HG03457 (cell line): ENCODE data around the gene SLC2A5.

Experiments
- ATAC-seq: cut with Tn5 transposase; IDR thresholded peaks from one replicate; pipeline ENCODE4 v1.9.1; 2021; ENCODE audit warnings: moderate number of reproducible peaks; ENCODE audit not compliant: unreplicated experiment

Gene SLC2A5

GRCh38 chr1:9062846-9063245 is 6.6 kb downstream of the SLC2A5 start:
- ATAC-seq = no peak

DNA sequence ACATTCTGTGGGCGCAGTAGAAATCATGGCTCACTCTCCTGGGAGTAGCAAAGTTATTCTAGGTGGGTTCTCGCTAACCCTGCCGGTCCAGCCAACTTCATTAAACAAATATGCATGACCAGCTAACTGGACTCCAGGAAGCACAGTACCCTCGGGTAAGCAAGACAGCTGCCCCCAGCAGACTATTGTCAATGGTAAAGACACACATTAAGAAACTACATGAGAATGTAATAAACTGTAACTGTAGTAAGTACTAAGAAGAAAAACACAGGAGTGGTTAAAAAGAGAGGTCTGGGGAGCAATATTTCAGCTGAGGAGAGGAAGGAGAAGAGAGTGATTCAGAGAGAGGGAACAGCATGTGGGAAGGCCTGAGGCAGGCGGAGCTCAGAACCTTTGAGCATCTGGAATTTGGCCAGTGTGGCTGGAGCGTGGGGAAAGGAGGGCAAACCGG is 7.4 kb downstream of the SLC2A5 start:
- ATAC-seq = no peak

- no peak for ATAC-seq
Observed at GRCh38 chr1:9061252-9061960, 8.0 kb downstream of the SLC2A5 start.

- ATAC-seq = no peak
Observed at GRCh38 chr1:9059891-9060744, 9.3 kb downstream of the SLC2A5 start.

DNA sequence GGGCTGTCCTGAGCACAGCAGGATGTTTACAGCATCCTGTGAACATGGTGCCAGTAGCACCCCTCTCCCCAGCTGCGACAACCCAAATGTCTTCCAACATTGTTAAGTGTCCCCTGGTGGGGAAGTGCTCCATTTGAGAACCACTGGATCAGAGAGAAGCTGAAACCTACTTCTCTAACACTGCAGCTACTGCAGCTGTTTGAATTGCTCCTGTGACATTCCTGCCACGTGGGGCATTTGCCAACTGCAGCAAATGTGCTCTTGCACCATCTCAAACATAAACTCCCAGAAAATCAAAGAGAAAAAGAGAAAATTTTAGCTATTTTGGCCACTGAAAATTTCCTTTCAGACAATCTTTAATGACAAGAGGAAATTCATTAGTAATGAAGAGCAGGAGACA is 11.0 kb downstream of the SLC2A5 start:
- ATAC-seq = no peak

GRCh38 chr1:9057851-9058250 is 11.6 kb downstream of the SLC2A5 start:
- no peak for ATAC-seq

DNA sequence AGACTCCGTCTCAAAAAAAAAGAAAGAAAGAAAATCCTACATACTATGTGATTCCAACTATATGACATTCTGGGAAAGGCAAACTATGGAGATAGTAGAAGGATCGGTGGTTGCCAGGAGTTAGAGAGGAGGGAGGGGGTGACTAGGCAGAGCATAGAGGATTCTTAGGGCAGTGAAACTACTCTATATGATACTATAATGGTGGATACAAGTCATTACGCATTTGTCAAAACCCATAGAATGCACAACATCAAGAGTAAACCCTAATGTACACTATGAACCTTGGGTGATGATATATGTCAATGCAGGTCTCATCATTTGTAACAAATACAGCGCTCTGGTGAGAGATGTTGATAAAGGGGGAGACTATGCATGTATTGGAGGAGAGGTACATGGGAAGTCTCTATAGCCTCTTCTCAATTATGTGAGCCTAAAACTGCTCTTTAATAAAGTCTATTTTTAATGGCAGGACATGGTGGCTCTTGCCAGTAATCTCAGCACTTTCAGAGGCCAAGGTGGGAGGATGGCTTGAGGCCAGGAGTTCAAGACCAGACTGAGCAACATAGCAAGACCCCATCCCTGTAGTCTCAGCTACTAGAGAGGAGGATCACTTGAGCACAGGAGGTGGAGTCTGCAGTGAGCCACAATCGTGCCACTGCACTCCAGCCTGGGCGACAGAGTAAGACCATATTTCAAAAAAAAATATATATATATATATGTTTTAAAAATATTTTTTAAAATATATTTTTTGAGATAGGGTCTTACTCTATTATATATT is 17.0 kb downstream of the SLC2A5 start:
- ATAC-seq = no peak

DNA sequence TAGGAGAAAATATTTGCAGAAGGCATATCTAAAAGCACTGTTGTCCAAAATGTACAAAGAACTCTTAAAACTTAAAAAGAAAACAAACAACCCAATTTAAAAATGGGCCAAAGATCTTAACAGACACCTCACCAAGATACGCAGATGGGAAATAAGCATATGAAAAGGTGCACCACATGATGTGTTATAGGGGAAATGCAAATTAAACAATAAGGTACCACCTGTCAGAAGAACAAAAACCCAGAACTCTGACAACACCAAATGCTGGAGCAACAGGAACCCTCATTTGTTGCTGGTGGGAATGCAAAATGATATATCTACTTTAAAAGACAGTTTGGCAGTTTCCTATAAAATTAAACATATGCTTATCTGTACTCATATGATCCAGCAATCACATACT is 18.1 kb downstream of the SLC2A5 start:
- ATAC-seq = no peak

- no peak for ATAC-seq
Observed at GRCh38 chr1:9050803-9051202, 18.6 kb downstream of the SLC2A5 start.

GRCh38 chr1:9048551-9048950 is 20.9 kb downstream of the SLC2A5 start:
- ATAC-seq = no peak

GRCh38 chr1:9047019-9047418 is 22.4 kb downstream of the SLC2A5 start:
- ATAC-seq = no peak

GRCh38 chr1:9045861-9046510 is 23.4 kb downstream of the SLC2A5 start:
- ATAC-seq = no peak

- no peak for ATAC-seq
Observed at GRCh38 chr1:9044236-9044635, 25.2 kb downstream of the SLC2A5 start.

DNA sequence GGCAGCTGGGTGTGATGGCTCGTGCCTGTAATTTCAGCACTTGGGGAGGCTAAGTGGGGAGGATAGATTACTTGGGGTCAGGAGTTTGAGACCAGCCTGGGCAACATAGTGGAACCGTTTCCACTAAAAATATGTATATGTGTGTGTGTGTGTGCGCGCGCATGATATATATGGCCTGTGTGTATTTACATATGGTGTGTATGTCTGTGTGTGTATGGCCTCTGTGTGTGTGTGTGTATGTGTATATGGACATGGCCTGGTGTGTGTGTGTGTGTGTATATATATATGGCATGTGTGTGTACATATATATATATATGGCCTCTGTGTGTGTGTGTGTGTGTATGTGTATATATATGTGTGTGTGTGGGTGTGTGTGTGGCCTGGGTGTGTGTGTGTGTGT is 27.2 kb downstream of the SLC2A5 start:
- ATAC-seq = no peak

DNA sequence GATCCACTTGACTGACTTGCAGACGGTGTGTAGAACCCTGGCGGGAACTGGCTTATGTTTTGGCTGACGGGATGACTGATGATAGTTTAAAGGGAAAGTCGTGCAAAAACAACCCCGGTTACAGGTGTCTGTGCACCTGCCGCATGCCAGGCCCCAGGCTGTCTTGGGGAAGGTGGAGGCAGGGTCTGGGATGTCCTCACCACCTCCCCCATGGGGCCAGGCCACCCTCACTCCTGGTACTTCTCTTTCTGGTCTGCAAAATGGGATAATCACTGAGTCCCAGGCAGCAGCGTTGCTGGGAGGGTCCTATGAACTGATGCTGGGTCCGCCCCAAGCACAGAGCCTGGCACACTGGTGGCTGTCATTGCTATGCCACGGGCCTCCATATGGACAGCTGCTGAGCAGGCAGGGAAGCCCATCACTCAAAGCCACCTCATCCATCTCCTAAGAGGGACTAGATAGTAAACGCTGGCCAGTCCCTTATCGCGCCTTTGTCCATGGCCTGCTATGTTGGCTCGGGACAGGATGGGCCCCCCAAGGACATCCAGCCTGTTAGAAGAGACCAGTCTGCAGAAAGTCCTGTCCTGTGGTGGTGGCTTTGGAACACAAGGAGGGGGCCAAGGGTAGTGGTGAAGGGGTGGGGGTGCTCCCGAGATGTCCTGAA is 28.2 kb downstream of the SLC2A5 start:
- no peak for ATAC-seq

DNA sequence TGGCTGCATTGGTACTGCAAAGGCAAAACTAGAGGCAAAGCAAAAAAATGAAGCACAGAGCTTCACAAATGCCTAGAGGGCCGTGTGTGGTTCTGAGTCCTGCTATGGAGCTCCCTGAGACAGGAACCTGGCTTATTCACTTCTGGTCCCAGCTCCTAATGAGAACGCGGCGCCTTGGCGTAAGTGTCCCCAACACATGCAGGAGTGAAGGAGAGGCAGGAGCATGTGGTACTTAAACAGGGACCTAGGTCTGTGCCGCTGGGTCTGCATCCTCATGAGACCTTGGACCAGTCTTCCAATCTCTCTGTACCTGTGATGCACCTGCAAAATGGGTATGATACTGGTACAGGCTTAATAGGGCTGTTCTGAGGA is 28.8 kb downstream of the SLC2A5 start:
- no peak for ATAC-seq

GRCh38 chr1:9039761-9040658 is 29.4 kb downstream of the SLC2A5 start:
- no peak for ATAC-seq

GRCh38 chr1:9038881-9039760 is 30.3 kb downstream of the SLC2A5 start:
- no peak for ATAC-seq

GRCh38 chr1:9038338-9038650 is 31.1 kb downstream of the SLC2A5 start:
- ATAC-seq = no peak
